H7 (cell line): ENCODE data around the gene VPS50. TPM values are rescaled to one million over a fixed set of nuclear protein-coding genes. Genes with fewer than 3 reads are reported as not detected.
"Not testable (repeated sequence)": the region's sequence is repeated elsewhere in the genome, so short reads cannot be mapped to it uniquely, and the experiment has no call there.

Source experiments
- DNase-seq: peaks from one replicate; pipeline ENCODE4 v3.0.0; 2012
- H3K27me3 ChIP-seq: 2 replicates; pipeline ENCODE4 v1.6.0; 2011; ENCODE audit warnings: mild to moderate bottlenecking, low read length; ENCODE audit not compliant: control insufficient read depth, insufficient read depth
- H3K36me3 ChIP-seq: replicated peaks from 2 replicates; pipeline ENCODE4 v1.5.1; 2011; ENCODE audit warnings: low read length; ENCODE audit not compliant: control insufficient read depth, insufficient read depth
- H3K4me3 ChIP-seq: 2 replicates; pipeline ENCODE4 v1.5.1; 2011; ENCODE audit warnings: low read depth, mild to moderate bottlenecking, control low read depth, low read length, moderate library complexity; ENCODE audit not compliant: insufficient read depth
- total RNA-seq: library from RNA; depleted of rRNA; stranded (reverse); fragments of >200 nt; shearing (Covaris generic); gene quantifications from 2 replicates; pipeline ENCODE4 v1.2.3, GENCODE V29; 2014

Gene VPS50
- total RNA-seq, 1 experiment from 2014 or later, result 10.4 TPM

GRCh38 chr7:93284908-93285307 is 52.7 kb downstream of the VPS50 start:
- Histone ChIP-seq H3K4me3 (no peak overlapping the region), H3K27me3 (no peaks in the 10 kb centered on the region), H3K36me3 (no peaks in the 10 kb centered on the region)
- DNase-seq, result no peak

DNA sequence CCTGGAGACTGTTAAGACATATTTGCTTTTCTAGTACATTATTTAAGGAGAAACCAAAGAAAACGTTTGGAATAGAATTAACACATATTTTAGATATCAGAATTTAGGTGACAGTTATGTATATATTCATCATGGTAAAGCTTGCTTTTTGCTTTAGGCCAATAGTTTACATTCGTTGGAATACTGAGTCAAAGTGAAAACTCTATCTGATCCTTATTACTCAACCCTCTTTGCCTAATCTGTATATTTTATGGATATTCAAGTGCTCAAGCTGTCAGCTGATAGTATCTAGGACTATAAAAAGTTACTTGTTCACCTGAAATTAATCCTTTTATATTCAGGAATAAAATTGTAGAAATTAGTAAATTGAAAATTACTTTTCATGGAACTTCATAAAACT is 61.1 kb downstream of the VPS50 start:
- H3K27me3 ChIP-seq, result no peaks in the 10 kb centered on the region
- H3K36me3 ChIP-seq, result no peaks in the 10 kb centered on the region
- no peak for DNase-seq
- no peak overlapping the region for H3K4me3 ChIP-seq

DNA sequence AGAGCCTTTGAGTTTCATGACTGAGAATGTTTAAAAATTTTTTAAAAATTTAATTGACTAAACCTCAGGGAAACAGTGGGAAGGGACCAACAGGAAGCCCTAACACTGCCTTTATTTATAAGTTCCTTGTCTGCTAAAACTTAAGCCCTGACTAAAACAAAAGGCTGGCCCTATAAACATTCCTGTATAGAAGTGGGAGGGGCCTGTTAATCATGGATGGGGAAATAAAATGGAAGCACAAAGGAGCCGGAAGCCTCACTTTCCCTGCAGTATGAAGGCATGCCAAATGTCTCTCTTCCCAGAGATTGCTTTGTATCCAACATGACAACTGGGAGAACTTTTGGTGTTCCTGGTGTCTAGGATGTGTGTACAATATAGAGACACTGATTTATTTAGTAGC is 66.0 kb downstream of the VPS50 start:
- no peak for DNase-seq
- no peak overlapping the region for H3K4me3 ChIP-seq
- H3K36me3 ChIP-seq, result no peaks in the 10 kb centered on the region
- no peaks in the 10 kb centered on the region for H3K27me3 ChIP-seq

GRCh38 chr7:93298671-93299070 is 66.5 kb downstream of the VPS50 start:
- Histone ChIP-seq H3K36me3 (no peaks in the 10 kb centered on the region), H3K27me3 (no peaks in the 10 kb centered on the region), H3K4me3 (no peak overlapping the region)
- no peak for DNase-seq

- no peak for DNase-seq
- Histone ChIP-seq H3K4me3 (no peak overlapping the region), H3K27me3 (no peaks in the 10 kb centered on the region), H3K36me3 (no peaks in the 10 kb centered on the region)
Measured at GRCh38 chr7:93301736-93302135, 69.6 kb downstream of the VPS50 start.

- Histone ChIP-seq H3K27me3 (no peaks in the 10 kb centered on the region), H3K36me3 (no peaks in the 10 kb centered on the region), H3K4me3 (no peak overlapping the region)
- DNase-seq, result no peak
Measured at GRCh38 chr7:93307131-93307660, 75.0 kb downstream of the VPS50 start.

DNA sequence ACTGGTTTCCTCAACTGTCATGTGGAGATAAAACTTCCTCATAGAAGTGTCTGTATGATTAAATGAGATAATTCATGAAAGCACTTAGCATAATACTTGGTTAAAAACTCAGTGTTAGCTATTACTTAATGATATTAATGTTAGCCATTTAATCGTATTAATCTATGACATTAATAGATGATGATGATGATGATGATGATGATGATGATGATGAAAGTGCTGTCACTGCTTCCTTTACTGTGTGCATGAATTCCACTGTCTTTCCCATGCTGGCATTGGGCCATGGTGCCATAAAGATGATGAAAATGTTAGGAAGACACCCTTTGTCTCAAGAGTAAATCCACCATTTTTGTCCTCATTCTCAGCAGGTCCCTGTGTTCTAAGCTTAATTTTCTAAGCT is 75.8 kb downstream of the VPS50 start:
- DNase-seq, result no peak
- Histone ChIP-seq H3K4me3 (no peak overlapping the region), H3K27me3 (no peaks in the 10 kb centered on the region), H3K36me3 (no peaks in the 10 kb centered on the region)

GRCh38 chr7:93310346-93310745 is 78.2 kb downstream of the VPS50 start:
- no peaks in the 10 kb centered on the region for H3K27me3 ChIP-seq
- no peak for DNase-seq

DNA sequence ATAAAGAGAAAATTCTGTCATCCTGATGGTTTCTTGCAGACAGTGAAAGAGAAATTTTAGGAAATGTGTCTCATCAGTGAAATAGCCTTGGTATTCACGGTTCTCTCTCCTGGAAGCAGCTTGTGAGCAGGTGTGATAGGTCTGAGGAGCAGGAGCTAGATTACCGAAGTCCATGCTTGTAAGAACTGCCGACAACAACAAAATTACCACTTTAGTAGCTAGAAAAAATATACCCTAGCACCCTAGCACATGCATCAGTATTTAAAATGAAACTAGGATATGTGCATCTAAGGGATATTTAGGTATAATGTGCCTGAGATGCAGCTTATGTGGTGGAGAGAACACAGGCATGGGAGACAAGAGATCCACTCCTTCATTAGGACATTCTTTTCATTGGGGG is 82.3 kb downstream of the VPS50 start:
- no peak for DNase-seq
- Histone ChIP-seq H3K27me3 (no peaks in the 10 kb centered on the region), H3K4me3 (no peak overlapping the region)

More at GRCh38 chr7:93310346-93310745, 78.2 kb downstream of the VPS50 start:
- Histone ChIP-seq H3K4me3 (no peak overlapping the region), H3K36me3 (no peaks in the 10 kb centered on the region)

DNA sequence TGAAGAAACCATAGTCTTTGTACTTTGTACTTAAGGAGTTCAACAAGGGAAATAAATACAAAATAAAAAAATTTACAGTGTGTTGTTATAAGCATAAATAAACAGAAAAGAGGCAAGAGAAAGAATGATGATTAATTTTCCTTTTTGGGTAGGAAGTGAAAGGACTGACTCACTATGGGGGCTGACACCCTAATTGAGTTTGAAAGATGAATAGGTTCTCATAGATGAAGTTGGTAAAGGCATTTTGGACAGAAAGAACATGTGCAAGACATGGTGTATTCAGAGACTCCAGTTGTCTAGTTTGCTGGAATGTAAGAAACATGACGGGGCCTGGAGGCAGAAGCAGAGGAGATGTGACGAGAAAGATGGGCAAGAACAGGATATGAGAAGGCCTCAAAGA is 83.7 kb downstream of the VPS50 start:
- DNase-seq, result no peak
- Histone ChIP-seq H3K4me3 (no peak overlapping the region), H3K36me3 (no peaks in the 10 kb centered on the region), H3K27me3 (no peaks in the 10 kb centered on the region)

More for the DNA sequence above, 82.3 kb downstream of the VPS50 start:
- H3K36me3 ChIP-seq, result no peaks in the 10 kb centered on the region

- no peak for DNase-seq
- no peak overlapping the region for H3K4me3 ChIP-seq
- no peaks in the 10 kb centered on the region for H3K36me3 ChIP-seq
- no peaks in the 10 kb centered on the region for H3K27me3 ChIP-seq
Measured at GRCh38 chr7:93316730-93317129, 84.6 kb downstream of the VPS50 start.

GRCh38 chr7:93320887-93321286 is 88.7 kb downstream of the VPS50 start:
- no peaks in the 10 kb centered on the region for H3K27me3 ChIP-seq
- no peak for DNase-seq
- no peaks in the 10 kb centered on the region for H3K36me3 ChIP-seq
- no peak overlapping the region for H3K4me3 ChIP-seq

DNA sequence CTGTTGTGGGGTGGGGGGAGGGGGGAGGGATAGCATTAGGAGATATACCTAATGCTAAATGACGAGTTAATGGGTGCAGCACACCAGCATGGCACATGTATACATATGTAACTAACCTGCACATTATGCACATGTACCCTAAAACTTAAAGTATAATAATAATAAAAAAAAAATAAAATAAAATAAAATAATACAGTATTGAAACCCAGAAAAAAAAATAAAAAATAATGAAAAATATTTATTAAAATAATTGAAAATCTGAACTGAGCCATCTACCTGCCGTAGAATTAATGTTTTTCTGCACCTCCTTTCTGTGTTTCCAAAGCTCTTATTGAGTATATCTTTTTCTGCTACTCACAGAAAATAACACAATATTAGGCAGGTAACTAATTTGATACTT is 94.1 kb downstream of the VPS50 start:
- not testable (repeated sequence) for H3K4me3 ChIP-seq, H3K27me3 ChIP-seq, DNase-seq, H3K36me3 ChIP-seq

GRCh38 chr7:93327006-93327633 is 95.0 kb downstream of the VPS50 start:
- no peak for DNase-seq
- Histone ChIP-seq H3K36me3 (no peaks in the 10 kb centered on the region), H3K27me3 (no peaks in the 10 kb centered on the region), H3K4me3 (no peak overlapping the region)

GRCh38 chr7:93331706-93332105 is 99.5 kb downstream of the VPS50 start:
- Histone ChIP-seq H3K36me3 (no peaks in the 10 kb centered on the region), H3K27me3 (no peaks in the 10 kb centered on the region), H3K4me3 (no peak overlapping the region)
- no peak for DNase-seq

GRCh38 chr7:93332172-93332571 is 100.0 kb downstream of the VPS50 start:
- H3K4me3 ChIP-seq, result no peak overlapping the region
- no peak for DNase-seq
- no peaks in the 10 kb centered on the region for H3K27me3 ChIP-seq
- no peaks in the 10 kb centered on the region for H3K36me3 ChIP-seq
